ENCODE data around the gene KRTAP19-7. TPM values are rescaled to one million over a fixed set of nuclear protein-coding genes. Genes with fewer than 3 reads are reported as not detected.

Gene KRTAP19-7
- total and polyA plus RNA-seq, 2 donors (not counting 3 experiments of a cell fraction or from before 2014, with no cell fraction given): not detected

DNA sequence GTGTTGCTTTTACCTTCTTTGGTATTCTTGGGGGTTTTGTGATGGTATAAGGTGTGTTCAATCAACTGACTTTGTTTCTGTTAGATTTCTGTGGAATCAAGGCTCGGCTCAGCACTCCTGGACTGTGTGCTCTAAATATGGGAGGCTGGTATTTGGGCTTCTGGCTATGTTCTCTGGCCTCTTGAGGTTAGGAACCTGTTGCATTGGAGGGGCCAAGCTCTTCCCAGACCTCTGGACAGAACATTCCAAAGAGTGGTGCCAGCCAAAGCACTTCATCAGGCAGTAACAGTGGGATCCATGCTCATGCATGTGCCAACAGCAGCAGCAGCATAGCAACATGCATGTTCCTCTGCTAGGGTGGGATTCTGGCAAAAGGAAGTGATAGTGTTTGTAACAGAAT is 8.3 kb downstream of the KRTAP19-7 start:
- POLR2A ChIA-PET: no interaction called here
- Histone ChIP-seq H3K36me3 (ENCODE audit: control insufficient read depth in 2 of 2, extremely low read depth in 1 of 2, insufficient read depth in 2 of 2, low read length in 2 of 2) (no peaks in the 10 kb centered on the region), H3K4me1 (ENCODE audit: control insufficient read depth, extremely low read depth, insufficient read depth, low read length) (no peaks in the 10 kb centered on the region), H3K79me2 (ENCODE audit: control insufficient read depth, insufficient read depth, low read length) (no peaks in the 10 kb centered on the region), H3K4me2 (ENCODE audit: insufficient read depth, low read length) (no peak overlapping the region), H3K27me3 (ENCODE audit: control insufficient read depth in 2 of 2, insufficient read depth in 2 of 2, low read length in 2 of 2) (no peaks in the 10 kb centered on the region), H3K27ac (ENCODE audit: insufficient read depth, low read depth, low read length) (no peak overlapping the region), H3K9me1 (replicated peaks; ENCODE audit: control insufficient read depth, extremely low read depth, insufficient read depth, low read length) (no peaks in the 10 kb centered on the region), H2AFZ (ENCODE audit: low read depth, low read length) (no peak overlapping the region), H3K9ac (replicated peaks; ENCODE audit: extremely low read depth, insufficient read depth, low read length) (no peak overlapping the region), H4K20me1 (replicated peaks; ENCODE audit: control insufficient read depth, extremely low read depth, insufficient read depth, low read length) (no peaks in the 10 kb centered on the region), H3K9me3 (replicated peaks; ENCODE audit: control insufficient read depth, insufficient read depth, low read length) (no peaks in the 10 kb centered on the region), H3K4me3 (replicated peaks in 1 of 3; ENCODE audit: insufficient read depth in 1 of 3, low read depth in 1 of 3, low read length in 3 of 3) (no peak overlapping the region)
- intact Hi-C loops (cut with micrococcal nuclease): no loop called here
- FAIRE-seq: no peak
- no peak for DNase-seq (ENCODE audit: low read depth, low spot score)
- no TSS peak for BruUV-seq (replicated peaks)
- dilution Hi-C loops (cut with MboI; ENCODE audit: extremely low pct_ligation_motif_present, low sequenced_read_pairs): no loop called here
- CTCF ChIA-PET: no interaction called here
- no peak for TF ChIP-seq POLR2AphosphoS5 (IDR thresholded peaks at IDR 0.05; ENCODE audit: insufficient read depth, low read depth, low read length)
- TF ChIP-seq EZH2 (IDR thresholded peaks at IDR 0.05; ENCODE audit: borderline replicate concordance, low read depth, low read length, severe bottlenecking): no peak
- TF ChIP-seq MYC (IDR thresholded peaks at IDR 0.05; ENCODE audit: low read depth, low read length): no peak
- TF ChIP-seq GATA2 (IDR thresholded peaks at IDR 0.05; ENCODE audit: insufficient read depth, insufficient read length, low read depth, low read length): no peak
- no peak for TF ChIP-seq JUN (IDR thresholded peaks at IDR 0.05; ENCODE audit: borderline replicate concordance, insufficient read depth, insufficient read length, low read depth)
- TF ChIP-seq POLR2A (IDR thresholded peaks at IDR 0.05; ENCODE audit: low read depth, low read length): no peak
- TF ChIP-seq FOS (IDR thresholded peaks at IDR 0.05; ENCODE audit: borderline replicate concordance, insufficient read depth, low read length): no peak
- TF ChIP-seq, protein P1, sequence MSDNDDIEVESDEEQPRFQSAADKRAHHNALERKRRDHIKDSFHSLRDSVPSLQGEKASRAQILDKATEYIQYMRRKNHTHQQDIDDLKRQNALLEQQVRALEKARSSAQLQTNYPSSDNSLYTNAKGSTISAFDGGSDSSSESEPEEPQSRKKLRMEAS (IDR thresholded peaks at IDR 0.05; ENCODE audit: insufficient read depth, insufficient read length): no peak
- TF ChIP-seq, protein P2, sequence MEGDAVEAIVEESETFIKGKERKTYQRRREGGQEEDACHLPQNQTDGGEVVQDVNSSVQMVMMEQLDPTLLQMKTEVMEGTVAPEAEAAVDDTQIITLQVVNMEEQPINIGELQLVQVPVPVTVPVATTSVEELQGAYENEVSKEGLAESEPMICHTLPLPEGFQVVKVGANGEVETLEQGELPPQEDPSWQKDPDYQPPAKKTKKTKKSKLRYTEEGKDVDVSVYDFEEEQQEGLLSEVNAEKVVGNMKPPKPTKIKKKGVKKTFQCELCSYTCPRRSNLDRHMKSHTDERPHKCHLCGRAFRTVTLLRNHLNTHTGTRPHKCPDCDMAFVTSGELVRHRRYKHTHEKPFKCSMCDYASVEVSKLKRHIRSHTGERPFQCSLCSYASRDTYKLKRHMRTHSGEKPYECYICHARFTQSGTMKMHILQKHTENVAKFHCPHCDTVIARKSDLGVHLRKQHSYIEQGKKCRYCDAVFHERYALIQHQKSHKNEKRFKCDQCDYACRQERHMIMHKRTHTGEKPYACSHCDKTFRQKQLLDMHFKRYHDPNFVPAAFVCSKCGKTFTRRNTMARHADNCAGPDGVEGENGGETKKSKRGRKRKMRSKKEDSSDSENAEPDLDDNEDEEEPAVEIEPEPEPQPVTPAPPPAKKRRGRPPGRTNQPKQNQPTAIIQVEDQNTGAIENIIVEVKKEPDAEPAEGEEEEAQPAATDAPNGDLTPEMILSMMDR (IDR thresholded peaks at IDR 0.05; ENCODE audit: extremely low read depth in 1 of 2, insufficient read depth in 1 of 2, low read depth in 1 of 2, low read length in 2 of 2): no peak
